Renal cortex interstitium (tissue), 11 donors: Measurements from ENCODE around the gene SLC6A18. TPM values are rescaled to one million over a fixed set of nuclear protein-coding genes. Genes with fewer than 3 reads are reported as not detected.

Source experiments
- DNase-seq, 11 donors: peaks; one replicate each; pipeline ENCODE4 v3.0.0-alpha.2; 2013; ENCODE audit warnings: low read depth in 9 of 11, low spot score in 4 of 11; ENCODE audit errors: extremely low read depth in 1 of 11
- polyA plus RNA-seq, 3 donors: library from polyadenylated mRNA; unstranded; fragments of 120-200 nt; gene quantifications; one replicate each; pipeline ENCODE4 v1.2.1, GENCODE V29; 2013; ENCODE audit not compliant: insufficient read length in 3 of 3

SLC6A18 gene
- polyA plus RNA-seq, 3 donors: 0.12 to 4.6 (median 3.4) TPM

DNA sequence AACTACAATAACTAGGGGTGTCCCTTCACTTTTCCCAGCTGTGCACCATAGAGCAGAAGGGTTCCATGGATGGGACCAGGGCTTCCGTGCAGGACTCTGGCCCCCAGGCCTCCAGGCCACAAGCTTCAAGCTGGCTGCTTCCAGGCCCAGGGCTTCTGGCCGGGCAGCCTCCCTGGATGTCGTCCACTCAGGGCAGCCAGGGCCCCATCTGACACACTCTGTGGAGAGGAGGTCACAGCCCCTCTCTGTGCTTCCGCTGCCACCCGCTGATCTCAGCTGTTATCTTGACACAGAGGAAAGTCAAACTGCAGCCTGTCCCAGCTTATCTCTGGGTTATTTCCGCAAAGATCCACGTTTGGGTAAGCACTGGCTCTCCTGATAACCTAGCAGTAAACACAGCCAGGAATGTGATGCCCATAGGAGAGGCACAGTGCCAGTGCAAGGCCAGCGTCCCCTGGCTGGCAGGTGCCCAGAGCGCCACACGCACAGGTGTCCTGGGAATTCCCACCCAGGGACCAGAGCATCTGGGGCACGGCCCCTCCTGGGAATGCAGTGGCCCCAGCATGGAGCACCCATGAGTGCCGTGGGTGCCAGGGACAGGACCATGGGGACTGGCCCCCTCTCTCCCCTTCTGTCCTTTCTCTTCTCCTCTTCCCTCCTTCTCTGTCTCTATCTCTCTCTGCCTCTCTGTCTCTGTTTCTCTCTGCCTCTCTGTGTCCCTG, 39.4 kb upstream of the SLC6A18 start:
- DNase-seq: no peak

DNA sequence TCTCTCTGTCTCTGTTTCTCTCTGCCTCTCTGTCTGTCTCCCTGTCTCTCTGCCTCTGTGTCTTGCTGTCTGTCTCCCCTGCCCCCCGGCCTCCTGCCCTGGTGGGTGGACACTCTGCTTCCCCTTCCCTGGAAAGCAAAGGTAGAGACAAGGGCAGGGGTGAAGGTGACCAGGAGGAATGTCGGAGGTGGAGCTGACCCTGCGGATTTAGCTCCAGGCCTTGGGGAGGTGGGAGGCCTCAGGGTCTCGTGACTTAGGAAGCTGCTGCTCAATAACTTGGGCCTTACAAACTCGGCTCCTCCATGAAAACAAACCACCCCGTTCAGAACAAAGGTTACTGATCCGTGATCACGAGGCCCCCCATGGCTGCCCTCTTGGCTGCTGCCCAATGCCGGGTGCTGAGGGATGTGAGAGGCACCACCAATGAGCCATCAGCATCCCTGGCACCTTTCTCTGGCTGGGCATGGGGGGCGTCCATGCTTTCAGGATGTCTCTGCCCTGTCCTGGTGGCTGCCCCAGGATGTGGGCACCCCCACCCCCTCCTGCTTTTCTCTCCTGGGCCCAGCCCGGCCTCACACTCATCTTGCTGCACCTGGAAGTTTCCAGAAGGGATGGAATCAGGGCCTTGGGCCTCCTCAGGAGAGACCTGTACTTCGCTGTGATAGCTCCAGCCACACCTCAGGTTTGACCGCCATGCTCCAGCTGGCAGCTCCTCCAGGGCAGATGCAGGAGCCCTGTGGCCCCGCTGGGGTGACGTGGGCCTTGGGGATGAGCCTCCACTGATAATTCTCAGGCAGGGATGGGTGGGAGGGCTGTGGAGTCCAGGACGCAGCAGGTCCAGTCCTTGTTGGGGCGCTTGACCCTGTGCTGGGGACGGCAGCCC, 38.6 kb upstream of the SLC6A18 start:
- DNase-seq: no peak

DNA sequence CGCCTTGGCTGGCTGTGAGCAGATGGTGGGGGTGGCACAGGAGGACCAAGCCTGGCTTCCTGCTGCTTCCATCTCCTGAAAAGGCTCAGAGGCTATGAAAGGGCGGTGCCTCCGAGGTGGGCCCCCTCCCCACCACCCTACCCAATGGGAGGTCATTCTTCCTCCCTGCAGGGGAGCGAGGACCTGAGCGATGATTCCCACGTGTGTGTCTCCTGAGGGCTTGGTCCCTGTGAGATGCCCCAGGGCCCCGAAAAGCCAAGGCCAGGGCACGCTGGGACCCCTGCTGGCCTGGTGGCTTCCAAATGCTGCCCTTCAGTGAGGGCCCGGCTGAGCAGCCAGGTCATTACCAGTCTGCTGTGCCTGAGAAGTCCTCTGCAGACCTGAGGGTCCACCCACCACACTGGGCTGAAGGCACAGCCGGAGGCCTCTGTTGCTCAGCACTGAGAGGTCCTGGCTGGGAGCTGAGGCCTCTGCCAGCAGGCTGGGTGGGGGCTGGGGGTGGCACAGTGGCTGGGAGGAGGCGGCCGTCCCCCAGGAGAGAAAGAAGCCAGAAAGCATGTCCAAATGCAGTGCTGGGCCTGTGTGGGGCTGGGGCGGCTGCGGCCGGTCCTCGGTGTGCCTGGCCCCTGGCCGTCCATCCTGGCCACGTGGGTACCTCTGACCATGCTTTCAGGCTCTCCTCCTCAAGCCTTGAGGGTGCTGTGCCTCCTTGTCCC, 37.8 kb upstream of the SLC6A18 start:
- no peak for DNase-seq

DNA sequence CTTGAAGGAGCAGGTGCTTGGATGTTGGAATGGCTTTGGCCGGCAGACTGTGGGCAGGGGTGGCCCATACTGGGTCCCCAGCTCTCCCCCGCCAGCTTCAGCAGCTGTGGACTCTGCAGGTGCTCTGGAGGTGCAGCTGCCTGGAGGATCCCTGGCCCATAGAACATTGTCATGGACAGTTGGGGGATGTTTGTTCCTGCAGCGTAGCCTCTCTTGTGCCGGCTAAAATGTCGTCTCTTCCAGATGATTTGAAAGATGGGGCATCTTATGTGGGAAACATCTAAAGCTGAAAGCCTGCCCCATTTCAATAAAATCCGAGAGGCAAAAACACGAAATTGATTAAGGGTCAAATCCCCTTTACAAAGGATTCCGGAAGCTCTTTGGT, 37.2 kb upstream of the SLC6A18 start:
- DNase-seq: no peak

DNA sequence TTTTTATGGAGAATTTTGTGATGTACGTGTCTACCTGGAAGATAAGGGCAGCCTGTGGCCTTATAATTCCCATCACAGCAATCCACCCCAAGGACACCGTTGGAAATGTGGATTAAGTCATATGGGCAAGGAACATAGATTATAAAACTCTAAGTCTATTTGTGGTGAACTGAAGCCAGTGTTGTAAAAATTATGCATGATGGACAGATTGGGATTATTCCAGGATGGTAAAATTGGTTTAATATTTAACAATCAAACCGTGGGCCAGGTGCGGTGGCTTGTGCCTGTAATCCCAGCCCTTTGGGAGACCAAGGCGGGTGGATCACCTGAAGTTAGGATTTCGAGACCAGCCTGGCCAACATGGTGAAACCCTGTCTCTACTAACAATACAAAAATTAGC, 36.7 kb upstream of the SLC6A18 start:
- DNase-seq: no peak

DNA sequence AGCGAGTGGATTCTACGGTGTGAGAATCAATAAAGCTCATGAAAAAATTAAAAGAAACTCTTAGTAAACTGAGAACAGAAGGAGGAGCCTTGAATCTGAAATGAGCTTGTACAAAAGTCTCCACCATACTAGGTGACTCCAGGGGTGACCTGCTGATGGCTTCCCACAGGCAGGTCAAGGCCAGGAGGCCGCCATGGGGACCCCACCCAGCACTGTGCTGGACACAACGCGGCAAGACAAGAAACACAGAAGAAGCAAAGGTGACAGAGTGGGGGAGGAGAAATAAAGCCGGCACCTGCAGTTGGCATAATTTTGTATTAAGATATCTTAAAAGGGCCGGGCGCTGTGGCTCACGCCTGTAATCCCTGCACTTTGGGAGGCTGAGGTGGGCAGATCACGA, 35.9 kb upstream of the SLC6A18 start:
- DNase-seq: no peak

DNA sequence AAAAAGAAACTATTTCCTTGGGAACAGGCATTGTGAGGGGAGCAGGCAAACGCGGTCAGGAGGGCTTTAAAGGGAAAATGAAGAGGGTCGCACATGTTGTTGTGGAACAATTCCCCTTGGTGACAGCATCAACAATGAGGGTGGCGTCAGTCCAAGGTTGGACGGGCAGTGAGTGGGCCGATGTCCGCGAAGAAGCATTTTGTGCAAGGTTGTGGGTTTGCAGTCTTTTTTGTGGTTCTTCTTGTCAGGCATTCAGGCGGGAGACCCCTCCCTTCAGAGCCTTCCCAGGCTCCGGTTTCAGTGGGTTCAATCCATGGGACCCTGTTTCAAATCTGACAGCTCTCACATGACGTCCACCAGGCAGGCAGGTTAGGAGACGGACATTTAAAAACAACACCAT, 34.9 kb upstream of the SLC6A18 start:
- peak in 3 of 11 donors; percentile 35 to 53 (median 45) for DNase-seq

DNA sequence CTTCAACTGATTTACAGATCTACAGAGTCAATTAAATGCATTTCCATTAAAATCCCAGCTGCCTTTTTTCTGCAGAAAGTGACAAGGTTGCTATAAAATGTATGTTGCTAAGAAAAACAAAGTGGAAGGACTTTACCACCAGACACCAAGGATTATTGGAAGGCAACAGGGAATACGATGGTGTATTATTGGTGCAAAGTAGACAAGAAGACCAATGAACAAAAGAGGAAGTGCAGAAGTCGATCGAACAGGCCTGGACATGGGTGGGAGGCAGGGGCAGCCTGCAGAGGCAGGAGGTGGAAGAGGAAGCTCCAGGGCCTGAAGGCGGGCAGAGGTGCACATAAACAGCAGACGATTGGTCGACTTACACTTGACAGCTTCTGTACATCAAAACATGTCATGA, 34.3 kb upstream of the SLC6A18 start:
- peak in 6 of 11 donors; percentile 44 to 68 (median 59) for DNase-seq

DNA sequence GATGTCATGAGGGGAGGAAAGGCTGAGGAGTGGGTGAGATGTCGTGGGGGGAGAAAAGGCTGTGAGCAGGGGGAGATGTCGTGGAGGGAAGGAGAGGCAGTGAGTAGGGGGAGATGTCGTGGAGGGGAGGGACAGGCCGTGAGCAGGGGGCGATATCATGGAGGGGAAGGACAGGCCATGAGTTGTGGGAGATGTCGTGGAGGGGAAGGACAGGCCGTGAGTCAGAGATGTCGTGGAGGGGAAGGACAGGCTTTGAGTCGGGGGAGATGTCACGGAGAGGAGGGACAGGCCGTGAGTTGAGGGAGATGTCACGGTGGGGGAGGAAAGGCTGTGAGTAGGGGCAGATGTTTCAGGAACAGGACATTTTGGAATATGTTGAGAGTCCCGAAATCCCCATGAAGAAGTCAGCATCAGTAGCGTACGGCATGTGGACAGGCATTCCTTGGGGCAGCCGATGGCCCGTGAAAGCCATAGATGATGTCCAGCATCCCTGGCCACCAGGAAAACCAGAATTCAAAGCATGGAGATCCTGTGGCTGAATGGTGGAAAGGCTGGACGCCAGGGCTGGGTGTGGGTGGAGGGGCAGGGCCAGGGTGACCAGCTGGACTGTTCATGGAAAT, 32.1 kb upstream of the SLC6A18 start:
- DNase-seq: no peak

DNA sequence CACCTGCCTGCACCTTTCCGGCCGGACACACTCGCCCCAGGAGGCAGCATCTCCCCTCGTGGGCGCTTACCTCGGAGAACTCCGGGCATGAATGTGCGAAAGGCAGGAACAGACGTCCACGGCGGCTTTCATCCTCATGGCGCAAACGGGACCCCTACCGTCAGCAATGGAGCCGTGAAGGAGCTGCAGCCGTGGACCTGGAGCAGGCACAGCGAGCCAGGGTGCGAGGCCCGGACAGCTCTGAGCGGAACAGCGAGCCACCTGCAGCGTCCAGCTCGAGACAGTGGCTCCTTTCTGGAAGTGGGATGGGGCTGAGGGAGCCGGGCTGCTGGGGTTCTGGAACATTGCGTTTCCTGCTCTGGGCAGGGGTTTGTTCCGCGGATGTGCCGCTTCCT, 31.6 kb upstream of the SLC6A18 start:
- DNase-seq: no peak

DNA sequence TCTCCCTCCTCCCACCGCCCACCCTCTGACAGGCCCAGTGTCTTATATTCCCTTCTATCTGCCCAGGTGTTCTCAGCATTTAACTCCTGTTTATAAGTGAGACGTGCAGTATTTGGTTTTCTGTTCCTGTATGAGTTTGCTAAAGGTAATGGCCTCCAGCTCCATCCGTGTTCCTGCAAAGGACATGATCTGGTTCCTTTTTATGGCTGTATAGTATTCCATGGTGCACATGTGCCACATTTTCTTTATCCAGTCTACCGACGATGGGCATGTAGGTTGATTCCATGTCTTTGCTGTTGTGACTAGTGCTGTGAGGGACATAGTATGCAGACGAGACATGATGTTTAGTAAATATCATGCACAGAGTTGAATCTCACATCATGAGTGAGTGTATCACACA, 30.8 kb upstream of the SLC6A18 start:
- no peak for DNase-seq

DNA sequence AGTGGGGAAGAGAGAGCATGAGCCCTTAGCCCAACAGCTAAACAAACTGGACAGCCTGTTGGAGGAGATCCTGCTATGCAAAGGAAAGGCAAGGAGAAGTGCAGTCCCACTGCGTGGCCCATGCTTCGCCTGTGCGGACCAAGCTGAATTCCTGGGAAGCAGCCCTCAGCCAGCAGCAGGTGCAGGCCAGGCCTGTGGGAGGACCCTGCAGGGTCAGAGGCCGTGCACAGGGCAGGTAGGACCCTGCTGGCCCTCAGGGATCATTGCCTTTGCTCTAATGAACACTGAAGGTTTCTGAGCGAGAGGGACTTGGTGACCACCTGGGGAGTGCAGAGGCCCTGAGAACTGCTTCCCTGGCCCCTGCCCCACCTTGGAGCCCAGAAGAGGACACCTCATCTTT, 29.7 kb upstream of the SLC6A18 start:
- no peak for DNase-seq

DNA sequence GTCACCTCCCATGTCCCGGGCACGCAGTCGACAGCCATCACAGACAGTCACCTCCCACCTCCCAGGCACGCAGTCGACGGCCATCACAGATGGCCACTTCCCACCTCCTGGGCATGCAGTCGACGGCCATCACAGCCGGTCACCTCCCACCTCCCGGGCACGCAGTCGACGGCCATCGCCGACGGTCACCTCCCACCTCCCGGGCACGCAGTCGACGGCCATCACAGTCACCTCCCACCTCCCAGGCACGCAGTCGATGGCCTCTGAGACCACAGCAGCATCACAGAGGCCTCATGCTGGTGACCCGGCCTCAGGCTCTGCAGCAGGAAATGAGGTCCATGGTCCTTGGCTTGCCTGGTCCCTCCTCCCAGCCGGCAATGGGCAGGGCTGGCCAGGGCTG, 29.3 kb upstream of the SLC6A18 start:
- DNase-seq: no peak

DNA sequence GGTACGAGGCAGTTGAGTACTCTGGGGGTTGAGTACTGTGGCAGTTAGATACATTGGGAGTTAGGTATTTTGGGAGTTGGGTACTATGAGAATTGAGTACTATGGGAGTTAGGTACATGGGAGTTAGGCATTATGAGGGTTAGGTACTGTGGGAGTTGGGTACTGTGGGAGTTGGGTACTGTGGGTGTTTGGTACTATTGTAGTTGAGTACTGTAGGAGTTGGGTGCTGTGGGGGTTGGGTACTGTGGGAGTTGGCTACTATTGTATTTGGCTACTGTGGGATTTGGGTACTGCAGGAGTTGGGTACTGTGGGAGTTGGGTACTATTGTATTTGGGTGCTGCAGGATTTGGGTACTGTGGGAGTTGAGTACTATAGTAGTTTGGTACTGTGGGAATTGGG, 28.6 kb upstream of the SLC6A18 start:
- no peak for DNase-seq

DNA sequence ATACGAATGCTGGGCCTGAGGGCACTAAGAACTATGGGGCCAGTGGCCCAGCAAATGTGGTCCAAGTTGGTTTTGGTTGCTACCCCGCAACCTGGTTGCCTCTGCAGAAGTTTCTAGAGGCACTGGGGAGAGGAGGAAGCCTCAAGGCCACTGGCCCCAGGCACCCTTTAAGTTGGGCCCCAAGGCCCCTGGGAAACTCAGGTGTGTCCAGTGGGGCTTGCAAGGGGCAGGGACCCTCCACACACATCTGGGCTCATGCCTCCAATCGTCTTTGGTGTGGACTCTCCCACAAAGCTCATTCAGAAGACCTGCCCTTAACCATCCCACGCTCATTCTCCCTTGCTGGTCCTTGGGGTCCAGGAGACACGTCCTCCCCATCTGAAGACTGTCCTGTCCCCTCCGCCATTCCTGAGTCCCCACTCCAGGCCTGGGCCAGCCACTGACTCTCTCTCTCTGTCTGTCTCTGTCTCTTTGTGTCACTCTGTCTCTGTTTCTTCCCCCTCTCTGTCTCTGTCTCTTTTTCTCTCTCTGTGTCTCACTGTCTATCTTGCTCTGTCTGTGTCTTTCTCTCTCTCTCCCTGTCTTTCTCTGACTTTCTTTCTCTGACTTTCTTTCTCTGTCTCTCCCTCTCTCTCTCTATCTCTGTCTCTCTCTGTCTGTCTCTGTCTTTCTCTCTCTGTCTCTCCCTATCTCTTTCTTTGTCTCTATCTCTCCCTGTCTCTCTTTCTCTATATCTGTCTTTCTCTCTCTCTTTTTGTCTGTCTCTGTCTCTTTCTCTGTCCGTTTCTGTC, 27.1 kb upstream of the SLC6A18 start:
- no peak for DNase-seq

DNA sequence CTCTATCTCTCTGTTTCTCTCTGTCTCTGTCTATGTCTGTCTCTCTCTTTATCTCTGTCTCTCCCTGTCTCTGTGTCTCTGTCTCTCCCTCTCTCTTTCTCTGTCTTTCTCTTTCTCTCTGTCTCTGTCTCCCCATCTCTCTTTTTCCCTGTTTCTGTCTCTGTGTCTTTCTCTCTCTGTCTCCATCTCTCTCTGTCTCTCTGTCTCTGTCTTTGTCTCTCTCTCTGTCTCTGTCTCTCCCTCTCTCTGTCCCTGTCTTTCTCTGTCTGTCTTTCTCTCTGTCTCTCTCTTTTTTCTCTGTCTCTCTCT, 25.9 kb upstream of the SLC6A18 start:
- no peak for DNase-seq

DNA sequence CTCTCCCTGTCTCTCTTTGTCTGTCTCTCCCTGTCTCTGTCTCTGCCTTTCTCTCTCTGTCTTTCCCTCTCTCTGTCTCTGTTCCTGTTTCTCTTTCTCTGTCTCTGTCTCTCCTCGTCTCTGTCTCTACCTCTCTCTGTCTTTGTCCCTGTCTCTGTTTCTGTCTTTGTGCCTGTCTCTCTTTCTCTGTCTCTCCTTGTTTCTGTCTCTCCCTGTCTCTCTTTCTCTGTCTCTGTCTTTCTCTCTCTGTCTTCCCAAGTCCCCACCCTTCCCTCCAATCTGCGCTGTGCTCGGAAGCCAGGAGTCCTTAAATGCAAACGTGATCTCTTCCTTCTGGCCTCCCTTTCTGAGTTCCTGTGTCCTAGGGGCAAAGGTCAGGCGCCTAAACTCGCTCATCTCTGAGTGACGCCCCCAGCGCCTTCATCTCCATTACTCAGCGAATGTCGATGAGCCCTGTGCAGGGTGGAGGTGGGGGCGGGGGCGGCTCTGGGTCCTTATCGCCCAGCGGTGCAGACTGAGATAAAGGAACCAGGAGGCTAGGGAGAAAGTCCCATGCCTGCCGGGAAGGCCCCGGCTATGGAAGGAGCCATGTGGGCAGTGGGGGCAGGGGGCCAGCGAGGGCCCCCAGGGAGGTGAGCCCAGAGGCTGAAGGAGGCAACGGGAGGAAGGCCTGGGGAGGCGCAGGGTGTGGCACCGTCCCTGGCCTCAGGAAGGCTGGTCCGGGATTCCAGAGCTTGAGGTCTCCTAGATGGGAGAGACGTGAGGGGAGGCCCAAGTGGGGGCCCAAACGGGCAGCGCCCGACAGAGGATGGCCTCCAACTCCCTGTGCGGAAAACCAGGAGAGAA, 25.3 kb upstream of the SLC6A18 start:
- DNase-seq: no peak
